Brain pericyte (primary cell): ENCODE measurements around the gene PHC2.

ENCODE experiments used
- DNase-seq: peaks from one replicate; pipeline ENCODE4 v3.0.0-alpha.2; 2012; ENCODE audit warnings: low read depth, low spot score

PHC2 gene

GRCh38 chr1:33425900-33426299, 5.0 kb downstream of the PHC2 start:
- DNase-seq, result no peak

GRCh38 chr1:33424610-33425009, 6.3 kb downstream of the PHC2 start:
- DNase-seq, result no peak

GRCh38 chr1:33424205-33424604, 6.7 kb downstream of the PHC2 start:
- DNase-seq, result no peak

- no peak for DNase-seq
Observed at GRCh38 chr1:33420870-33421775, 9.8 kb downstream of the PHC2 start.

- DNase-seq, result no peak
Observed at GRCh38 chr1:33418811-33419210, 12.1 kb downstream of the PHC2 start.

GRCh38 chr1:33414879-33415278, 16.0 kb downstream of the PHC2 start:
- DNase-seq, result no peak

GRCh38 chr1:33410091-33410701, 20.7 kb downstream of the PHC2 start:
- DNase-seq, result no peak

- DNase-seq, result no peak
Observed at GRCh38 chr1:33408093-33408436, 22.8 kb downstream of the PHC2 start.

GRCh38 chr1:33407352-33408092, 23.4 kb downstream of the PHC2 start:
- no peak for DNase-seq

- no peak for DNase-seq
Observed at GRCh38 chr1:33402206-33402605, 28.7 kb downstream of the PHC2 start.

- DNase-seq, result no peak
Observed at GRCh38 chr1:33401471-33401870, 29.4 kb downstream of the PHC2 start.

- no peak for DNase-seq
Observed at GRCh38 chr1:33400153-33400911, 30.6 kb downstream of the PHC2 start.

- no peak for DNase-seq
Observed at GRCh38 chr1:33399375-33399774, 31.5 kb downstream of the PHC2 start.

- no peak for DNase-seq
Observed at GRCh38 chr1:33397994-33398393, 32.9 kb downstream of the PHC2 start.

GRCh38 chr1:33397125-33397506, 33.8 kb downstream of the PHC2 start:
- DNase-seq, result no peak

- DNase-seq, result no peak
Observed at GRCh38 chr1:33396188-33397124, 34.4 kb downstream of the PHC2 start.

GRCh38 chr1:33394770-33395169, 36.1 kb downstream of the PHC2 start:
- DNase-seq, result no peak

- no peak for DNase-seq
Observed at GRCh38 chr1:33393991-33394390, 36.9 kb downstream of the PHC2 start.

GRCh38 chr1:33393524-33393923, 37.4 kb downstream of the PHC2 start:
- DNase-seq, result no peak

GRCh38 chr1:33392639-33393038, 38.3 kb downstream of the PHC2 start:
- DNase-seq, result no peak

GRCh38 chr1:33392206-33392605, 38.7 kb downstream of the PHC2 start:
- no peak for DNase-seq
